ENCODE results near the gene ARHGAP24.
"Not testable (repeated sequence)": the region's sequence is repeated elsewhere in the genome, so short reads cannot be mapped to it uniquely, and the experiment has no call there.

Gene ARHGAP24

GRCh38 chr4:85826060-85826678, 351.2 kb downstream of the ARHGAP24 start:
- DNase-seq = no peak

- no peak for DNase-seq
These were observed 353.3 kb downstream of the ARHGAP24 start for GRCh38 chr4:85828027-85828890.

- no peak for DNase-seq
These were observed 354.5 kb downstream of the ARHGAP24 start for GRCh38 chr4:85829276-85830051.

GRCh38 chr4:85831647-85832046, 356.7 kb downstream of the ARHGAP24 start:
- DNase-seq = no peak

GRCh38 chr4:85833302-85833701, 358.4 kb downstream of the ARHGAP24 start:
- no peak for DNase-seq

- DNase-seq = no peak
These were observed 360.0 kb downstream of the ARHGAP24 start for GRCh38 chr4:85834934-85835333.

GRCh38 chr4:85836588-85837438, 361.9 kb downstream of the ARHGAP24 start:
- DNase-seq = no peak

GRCh38 chr4:85837439-85837733, 362.4 kb downstream of the ARHGAP24 start:
- DNase-seq = no peak

GRCh38 chr4:85839981-85840451, 365.1 kb downstream of the ARHGAP24 start:
- DNase-seq = not testable (repeated sequence)

GRCh38 chr4:85842540-85842939, 367.6 kb downstream of the ARHGAP24 start:
- peak; percentile 89 for DNase-seq

- not testable (repeated sequence) for DNase-seq
These were observed 378.8 kb downstream of the ARHGAP24 start for GRCh38 chr4:85853740-85854139.

GRCh38 chr4:85854546-85854945, 379.6 kb downstream of the ARHGAP24 start:
- DNase-seq = no peak

- no peak for DNase-seq
These were observed 385.3 kb downstream of the ARHGAP24 start for GRCh38 chr4:85860066-85860740.

- no peak for DNase-seq
These were observed 386.3 kb downstream of the ARHGAP24 start for GRCh38 chr4:85861064-85861765.

GRCh38 chr4:85862896-85863295, 387.9 kb downstream of the ARHGAP24 start:
- DNase-seq = no peak

- no peak for DNase-seq
These were observed 389.6 kb downstream of the ARHGAP24 start for GRCh38 chr4:85864259-85865205.

GRCh38 chr4:85865256-85865655, 390.3 kb downstream of the ARHGAP24 start:
- no peak for DNase-seq

- no peak for DNase-seq
These were observed 391.6 kb downstream of the ARHGAP24 start for GRCh38 chr4:85866508-85866907.

GRCh38 chr4:85867271-85867670, 392.3 kb downstream of the ARHGAP24 start:
- DNase-seq = no peak

GRCh38 chr4:85869181-85869580, 394.2 kb downstream of the ARHGAP24 start:
- DNase-seq = no peak

All from suppressor macrophage treated with lipopolysaccharide for 4 hours (primary cell).